Spleen (tissue), 11 donors: ENCODE measurements around the gene TMEM117. TPM values are rescaled to one million over a fixed set of nuclear protein-coding genes. Genes with fewer than 3 reads are reported as not detected.

Experiments
- DNase-seq: peaks from one replicate; pipeline ENCODE4 v3.0.0-alpha.2; 2020
- H3K27ac ChIP-seq, 8 donors: fragments of 200-600 bp; sonication (generic) in 7 of 8; 1 replicate in 4 of 8; 2 replicates in 4 of 8; pipeline versions ENCODE4 v1.5.0 to v1.8.0; 2016 to 2021; ENCODE audit warnings: inconsistent platforms in 4 of 8, mild to moderate bottlenecking in 4 of 8, moderate library complexity in 1 of 8
- H3K27me3 ChIP-seq, 7 donors: fragments of 200-600 bp; sonication (generic) in 6 of 7; replicated peaks in 1 of 7; 1 replicate in 4 of 7; 2 replicates in 3 of 7; pipeline versions ENCODE4 v1.5.0 to v1.8.0; 2016 to 2021; ENCODE audit warnings: inconsistent platforms in 3 of 7, mild to moderate bottlenecking in 1 of 7
- H3K36me3 ChIP-seq, 6 donors: fragments of 200-600 bp; sonication (generic) in 5 of 6; 1 replicate in 4 of 6; 2 replicates in 2 of 6; pipeline versions ENCODE4 v1.5.0 to v1.8.0; 2016 to 2021; ENCODE audit warnings: inconsistent platforms in 2 of 6
- H3K4me1 ChIP-seq, 6 donors: fragments of 200-600 bp; sonication (generic) in 5 of 6; 1 replicate in 3 of 6; 2 replicates in 3 of 6; pipeline versions ENCODE4 v1.5.0 to v1.8.0; 2016 to 2021; ENCODE audit warnings: inconsistent platforms in 3 of 6
- H3K4me3 ChIP-seq, 8 donors: fragments of 200-600 bp; sonication (generic) in 7 of 8; 1 replicate in 4 of 8; 2 replicates in 4 of 8; pipeline versions ENCODE4 v1.5.0 to v1.8.0; 2016 to 2021; ENCODE audit warnings: inconsistent platforms in 4 of 8, mild to moderate bottlenecking in 4 of 8, moderate library complexity in 2 of 8
- H3K9me3 ChIP-seq, 8 donors: fragments of 200-600 bp; sonication (generic) in 7 of 8; 1 replicate in 4 of 8; 2 replicates in 4 of 8; pipeline versions ENCODE4 v1.5.0 to v1.8.0; 2016 to 2021; ENCODE audit warnings: inconsistent platforms in 4 of 8
- POLR2A ChIP-seq, 3 donors: fragments of 450-650 bp; IDR thresholded peaks; one replicate each; pipeline ENCODE4 v1.5.1; 2017; ENCODE audit warnings: antibody characterized with exemption in 3 of 3, mild to moderate bottlenecking in 1 of 3
- POLR2AphosphoS5 ChIP-seq, 3 donors: sonication (generic); formaldehyde crosslinking; IDR thresholded peaks; one replicate each; pipeline ENCODE4 v1.5.1; 2017; ENCODE audit warnings: antibody characterized with exemption in 3 of 3
- WGBS, 5 donors: extraction: QIAGEN DNeasy Blood & Tissue Kit in 3 of 5; methylation state at CpG; one replicate each; pipeline versions ENCODE4 v1.1.5 to v1.1.7; 2013 to 2018; 5-methylcytosine and 5-hydroxymethylcytosine counted together
- intact Hi-C: fragments of 100-400 bp; cut with DNase I; formaldehyde crosslinking; loops from one replicate; pipeline ENCODE4 v1.15.0; 2023; ENCODE audit warnings: low total_unique reads
- polyA plus RNA-seq, 3 donors: library from polyadenylated mRNA; stranded (reverse); fragments of 200-250 nt; gene quantifications; one replicate each; pipeline ENCODE4 v1.2.1, GENCODE V29; 2013
- total RNA-seq, 7 donors: library from RNA; depleted of rRNA in 3 of 7; stranded (reverse); fragments of >200 nt in 3 of 7; fragmentation: NEBNext Ultra II Directional in 4 of 7; extraction: Animal tissue kit (Norgen Biotek cat#: 25700) in 4 of 7; gene quantifications; one replicate each; pipeline versions ENCODE4 v1.1.0 to v1.2.1, GENCODE V29; 2016 to 2021
- TF ChIP-seq, protein P1 (sequence below), 11 experiments: fragments of 200-600 bp in 7 of 11; fragments of 450-650 bp in 4 of 11; sonication (generic) in 4 of 11; IDR thresholded peaks in 8 of 11; conservative IDR thresholded peaks in 3 of 11; 1 replicate in 7 of 11; 2 replicates in 4 of 11; pipeline versions ENCODE4 v1.4.0 to v1.8.0; 2016 to 2021; ENCODE audit warnings: antibody characterized with exemption in 11 of 11, inconsistent platforms in 4 of 11, mild to moderate bottlenecking in 1 of 11
- donor health status: healthy with polysubstance abuse.
- donor health status: DM: no; HTN: no; CAD: no; lungs with moderate emphysema.
- donor health status: DM: no; HTN: no; CAD: no.
- donor health status: Bipolar disorder and iron deficiency.
- donor health status: healthy.
- donor health status: DM: no; HTN: no; CAD: no.
- donor health status: DM: yes; HTN: yes; CAD: no.

The TMEM117 gene
- total and polyA plus RNA-seq, 10 donors: 1.7 to 24.5 (median 5.0) TPM

DNA sequence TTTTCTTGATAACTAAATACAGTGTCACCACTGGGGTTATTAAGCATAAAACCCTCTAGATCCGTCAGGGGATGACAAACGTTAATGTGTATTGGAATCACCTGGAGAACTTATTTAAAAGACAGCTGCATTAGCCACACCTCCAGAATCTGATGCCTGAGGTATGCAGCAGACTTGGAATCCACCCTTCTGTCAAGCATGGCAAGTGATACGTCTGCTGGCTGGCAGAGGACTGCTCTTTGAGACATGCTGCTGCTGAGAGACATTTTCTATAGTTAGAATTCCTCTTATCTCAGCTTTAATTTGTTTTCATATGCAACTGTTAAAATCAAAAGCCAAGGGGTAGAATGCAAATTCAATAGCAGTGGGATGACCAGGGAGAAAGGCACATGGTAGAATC, 544.0 kb downstream of the TMEM117 start:
- Histone ChIP-seq H3K4me1 (no peaks in the 10 kb centered on the region), H3K36me3 (peaks cover 0 to 8% (median 0%) of the 10 kb centered on the region in 6 donors), H3K27me3 (no peaks in the 10 kb centered on the region), H3K9me3 (no peaks in the 10 kb centered on the region), H3K4me3 (no peak overlapping the region), H3K27ac (no peak overlapping the region)
- TF ChIP-seq POLR2AphosphoS5 (IDR thresholded peaks at IDR 0.05): no peak
- TF ChIP-seq, protein P1, sequence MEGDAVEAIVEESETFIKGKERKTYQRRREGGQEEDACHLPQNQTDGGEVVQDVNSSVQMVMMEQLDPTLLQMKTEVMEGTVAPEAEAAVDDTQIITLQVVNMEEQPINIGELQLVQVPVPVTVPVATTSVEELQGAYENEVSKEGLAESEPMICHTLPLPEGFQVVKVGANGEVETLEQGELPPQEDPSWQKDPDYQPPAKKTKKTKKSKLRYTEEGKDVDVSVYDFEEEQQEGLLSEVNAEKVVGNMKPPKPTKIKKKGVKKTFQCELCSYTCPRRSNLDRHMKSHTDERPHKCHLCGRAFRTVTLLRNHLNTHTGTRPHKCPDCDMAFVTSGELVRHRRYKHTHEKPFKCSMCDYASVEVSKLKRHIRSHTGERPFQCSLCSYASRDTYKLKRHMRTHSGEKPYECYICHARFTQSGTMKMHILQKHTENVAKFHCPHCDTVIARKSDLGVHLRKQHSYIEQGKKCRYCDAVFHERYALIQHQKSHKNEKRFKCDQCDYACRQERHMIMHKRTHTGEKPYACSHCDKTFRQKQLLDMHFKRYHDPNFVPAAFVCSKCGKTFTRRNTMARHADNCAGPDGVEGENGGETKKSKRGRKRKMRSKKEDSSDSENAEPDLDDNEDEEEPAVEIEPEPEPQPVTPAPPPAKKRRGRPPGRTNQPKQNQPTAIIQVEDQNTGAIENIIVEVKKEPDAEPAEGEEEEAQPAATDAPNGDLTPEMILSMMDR (IDR thresholded peaks at IDR 0.05 in 8 of 11, conservative IDR thresholded peaks at IDR 0.05 in 3 of 11): no peak
- DNase-seq: no peak
- intact Hi-C loops: no loop called here
- 66 to 89% (median 79%) methylated on average over 3 of the region's 3 CpGs for WGBS, 5 donors

DNA sequence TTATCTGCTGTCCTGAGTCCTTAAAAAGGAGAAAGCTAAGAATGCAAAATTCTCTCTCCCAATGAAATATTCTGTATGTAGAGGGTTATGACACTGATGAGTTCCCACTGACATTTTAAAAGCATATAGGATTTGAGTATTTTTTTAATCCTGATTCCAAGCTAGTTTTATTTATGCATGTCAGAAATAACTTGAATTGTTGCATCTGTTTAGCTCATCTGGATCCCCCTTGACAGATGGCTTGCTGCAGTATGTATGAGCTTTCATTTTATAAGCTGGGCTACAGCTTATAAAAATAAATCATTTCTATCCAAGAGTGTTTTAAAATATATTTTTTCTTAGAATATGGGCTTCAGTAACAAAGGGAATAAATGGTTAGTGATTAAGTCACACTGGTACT, 545.0 kb downstream of the TMEM117 start:
- H3K27me3 ChIP-seq: no peaks in the 10 kb centered on the region
- H3K36me3 ChIP-seq: peaks cover 0 to 8% (median 0%) of the 10 kb centered on the region in 6 donors
- TF ChIP-seq POLR2AphosphoS5 (IDR thresholded peaks at IDR 0.05) (no peak), POLR2A (IDR thresholded peaks at IDR 0.05) (no peak)
- TF ChIP-seq, protein P1 (IDR thresholded peaks at IDR 0.05 in 8 of 11, conservative IDR thresholded peaks at IDR 0.05 in 3 of 11): no peak
- DNase-seq: no peak
- no peak overlapping the region for H3K27ac ChIP-seq
- no peaks in the 10 kb centered on the region for H3K4me1 ChIP-seq
- H3K4me3 ChIP-seq: no peak overlapping the region
- no peaks in the 10 kb centered on the region for H3K9me3 ChIP-seq
- intact Hi-C loops: no loop called here

DNA sequence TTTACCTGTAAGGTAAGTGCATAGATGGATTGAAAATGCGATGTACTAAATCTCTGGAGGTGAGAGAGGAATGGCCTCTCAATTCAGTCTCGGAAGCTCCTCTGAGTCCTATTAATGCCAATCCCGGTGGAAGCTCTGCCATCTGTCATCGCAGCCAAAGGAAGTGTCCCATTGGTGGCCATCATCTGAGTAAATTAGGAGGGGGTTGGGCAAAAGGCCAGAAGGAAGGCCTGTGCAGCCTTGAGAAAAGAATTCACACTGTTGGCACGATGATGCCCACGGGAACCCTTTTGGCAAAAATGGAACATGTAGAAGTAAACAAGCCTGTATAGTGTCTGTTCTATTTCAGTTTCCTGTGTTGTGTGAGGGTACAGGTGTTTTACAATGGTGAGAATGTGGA, 545.5 kb downstream of the TMEM117 start:
- Histone ChIP-seq H3K4me3 (no peak overlapping the region), H3K27ac (no peak overlapping the region), H3K4me1 (no peaks in the 10 kb centered on the region), H3K27me3 (no peaks in the 10 kb centered on the region), H3K36me3 (peaks cover 0 to 8% (median 0%) of the 10 kb centered on the region in 6 donors), H3K9me3 (no peaks in the 10 kb centered on the region)
- TF ChIP-seq POLR2AphosphoS5 (IDR thresholded peaks at IDR 0.05): no peak
- TF ChIP-seq POLR2A (IDR thresholded peaks at IDR 0.05): no peak
- TF ChIP-seq, protein P1 (IDR thresholded peaks at IDR 0.05 in 8 of 11, conservative IDR thresholded peaks at IDR 0.05 in 3 of 11): no peak
- no peak for DNase-seq
- 75 to 88% (median 78%) methylated on average over 6 of the region's 6 CpGs for WGBS, 5 donors
- intact Hi-C loops: no loop called here

DNA sequence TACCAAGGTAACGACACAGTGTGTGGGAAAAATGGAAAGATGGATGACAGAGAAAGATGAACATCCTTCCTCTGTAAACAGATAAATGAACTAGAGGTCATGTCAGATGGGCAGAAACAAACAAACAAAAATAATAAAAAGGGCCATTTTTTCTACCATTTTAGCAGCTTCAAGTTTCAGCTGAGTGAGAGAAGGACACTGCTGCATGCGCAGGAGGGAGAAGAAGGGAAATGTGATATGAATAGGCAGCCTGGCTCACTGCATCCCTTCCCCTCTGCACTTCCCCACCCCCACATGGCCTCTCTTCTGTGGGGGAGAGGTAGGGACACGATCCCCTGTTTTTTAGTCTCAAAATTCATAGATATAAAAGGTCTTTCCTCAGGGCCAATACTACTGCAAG, 548.3 kb downstream of the TMEM117 start:
- Histone ChIP-seq H3K27me3 (no peaks in the 10 kb centered on the region), H3K4me3 (no peak overlapping the region), H3K36me3 (no peaks in the 10 kb centered on the region), H3K4me1 (no peaks in the 10 kb centered on the region), H3K9me3 (no peaks in the 10 kb centered on the region), H3K27ac (no peak overlapping the region)
- 66 to 88% (median 70%) methylated on average over 3 of the region's 3 CpGs for WGBS, 5 donors
- TF ChIP-seq POLR2A (IDR thresholded peaks at IDR 0.05) (no peak), POLR2AphosphoS5 (IDR thresholded peaks at IDR 0.05) (no peak)
- TF ChIP-seq, protein P1 (IDR thresholded peaks at IDR 0.05 in 8 of 11, conservative IDR thresholded peaks at IDR 0.05 in 3 of 11): no peak
- no peak for DNase-seq
- intact Hi-C loops: no loop called here
